Liver (tissue), 9 donors: Measurements from ENCODE around the gene SESN3. TPM values are rescaled to one million over a fixed set of nuclear protein-coding genes. Genes with fewer than 3 reads are reported as not detected.
"Not testable (repeated sequence)": the region's sequence is repeated elsewhere in the genome, so short reads cannot be mapped to it uniquely, and the experiment has no call there.

Experiments used
- DNase-seq: peaks from one replicate; pipeline ENCODE4 v3.0.0-alpha.2; 2017; ENCODE audit warnings: low spot score
- H3K27ac ChIP-seq, 2 donors: one replicate each; pipeline ENCODE4 v1.7.0; 2013; ENCODE audit warnings: inconsistent platforms in 2 of 2, low read length in 2 of 2, control low read depth in 1 of 2, low read depth in 1 of 2, mild to moderate bottlenecking in 1 of 2
- H3K27me3 ChIP-seq, 4 donors: one replicate each; pipeline versions ENCODE4 v1.6.1 to v1.7.0; 2013; ENCODE audit warnings: low read length in 3 of 4, inconsistent platforms in 1 of 4, mild to moderate bottlenecking in 1 of 4, moderate library complexity in 1 of 4; ENCODE audit not compliant: control insufficient read depth in 4 of 4, insufficient read depth in 4 of 4
- H3K36me3 ChIP-seq, 4 donors: one replicate each; pipeline versions ENCODE4 v1.6.1 to v1.7.0; 2013; ENCODE audit warnings: low read length in 3 of 4, mild to moderate bottlenecking in 3 of 4, low read depth in 1 of 4, moderate library complexity in 1 of 4; ENCODE audit not compliant: control insufficient read depth in 4 of 4, insufficient read depth in 3 of 4
- H3K4me1 ChIP-seq, 4 donors: one replicate each; pipeline versions ENCODE4 v1.6.1 to v1.7.0; 2013; ENCODE audit warnings: low read length in 3 of 4, mild to moderate bottlenecking in 3 of 4, moderate library complexity in 1 of 4; ENCODE audit not compliant: control insufficient read depth in 4 of 4, insufficient read depth in 4 of 4
- H3K4me3 ChIP-seq, 3 donors: one replicate each; pipeline versions ENCODE4 v1.6.1 to v1.7.0; 2013; ENCODE audit warnings: low read length in 3 of 3, control low read depth in 1 of 3, low read depth in 1 of 3, mild to moderate bottlenecking in 1 of 3
- H3K9ac ChIP-seq, 2 donors: one replicate each; pipeline ENCODE4 v1.7.0; 2013; ENCODE audit warnings: low read length in 2 of 2, mild to moderate bottlenecking in 2 of 2, moderate library complexity in 2 of 2, control low read depth in 1 of 2, low read depth in 1 of 2
- H3K9me3 ChIP-seq, 4 donors: one replicate each; pipeline versions ENCODE4 v1.6.1 to v1.7.0; 2013; ENCODE audit warnings: low read length in 3 of 4; ENCODE audit not compliant: control insufficient read depth in 4 of 4
- ATF3 ChIP-seq: IDR thresholded peaks from 2 replicates; pipeline ENCODE4 v1.6.1; 2016; ENCODE audit warnings: antibody characterized with exemption
- CTCF ChIP-seq: fragments of 150-350 bp; IDR thresholded peaks from 2 replicates; pipeline ENCODE4 v1.5.1; 2017; ENCODE audit warnings: improper control_type of control experiment, low read depth, low read length; ENCODE audit not compliant: missing input control
- EGR1 ChIP-seq, 2 donors: IDR thresholded peaks; 2 replicates each; pipeline ENCODE4 v1.6.1; 2016 to 2018; ENCODE audit warnings: antibody characterized with exemption in 2 of 2, low read depth in 2 of 2
- FOXA1 ChIP-seq: IDR thresholded peaks from 2 replicates; pipeline ENCODE4 v1.6.1; 2016; ENCODE audit warnings: antibody characterized with exemption
- FOXA2 ChIP-seq: IDR thresholded peaks from 2 replicates; pipeline ENCODE4 v1.6.1; 2016; ENCODE audit warnings: antibody characterized with exemption
- GABPA ChIP-seq, 2 donors: IDR thresholded peaks in 1 of 2; conservative IDR thresholded peaks in 1 of 2; 2 replicates each; pipeline ENCODE4 v1.6.1; 2016; ENCODE audit warnings: antibody characterized with exemption in 2 of 2, mild to moderate bottlenecking in 1 of 2, moderate library complexity in 1 of 2
- HNF4A ChIP-seq, 2 donors: conservative IDR thresholded peaks; 2 replicates each; pipeline ENCODE4 v1.6.1; 2016; ENCODE audit warnings: antibody characterized with exemption in 2 of 2, mild to moderate bottlenecking in 2 of 2
- HNF4G ChIP-seq: IDR thresholded peaks from 2 replicates; pipeline ENCODE4 v1.6.1; 2016; ENCODE audit warnings: antibody characterized with exemption
- JUND ChIP-seq, 2 donors: IDR thresholded peaks; 2 replicates each; pipeline ENCODE4 v1.6.1; 2016; ENCODE audit warnings: antibody characterized with exemption in 2 of 2
- NR2F2 ChIP-seq: IDR thresholded peaks from 2 replicates; pipeline ENCODE4 v1.6.1; 2016; ENCODE audit warnings: antibody characterized with exemption
- RAD21 ChIP-seq, 2 donors: IDR thresholded peaks; 2 replicates each; pipeline ENCODE4 v1.6.1; 2016; ENCODE audit warnings: antibody characterized with exemption in 2 of 2, mild to moderate bottlenecking in 2 of 2
- REST ChIP-seq: IDR thresholded peaks from 2 replicates; pipeline ENCODE4 v1.6.1; 2016; ENCODE audit warnings: antibody characterized with exemption, mild to moderate bottlenecking
- RXRA ChIP-seq, 2 donors: IDR thresholded peaks; 2 replicates each; pipeline ENCODE4 v1.6.1; 2017 to 2018; ENCODE audit warnings: antibody characterized with exemption in 2 of 2, mild to moderate bottlenecking in 1 of 2
- SP1 ChIP-seq: IDR thresholded peaks from 2 replicates; pipeline ENCODE4 v1.6.1; 2018; ENCODE audit warnings: antibody characterized with exemption, mild to moderate bottlenecking
- TAF1 ChIP-seq: conservative IDR thresholded peaks from 2 replicates; pipeline ENCODE4 v1.6.1; 2016; ENCODE audit warnings: antibody characterized with exemption, mild to moderate bottlenecking
- YY1 ChIP-seq: IDR thresholded peaks from 2 replicates; pipeline ENCODE4 v1.6.1; 2016; ENCODE audit warnings: antibody characterized with exemption, mild to moderate bottlenecking
- WGBS: extraction: QIAGEN DNeasy Blood & Tissue Kit; methylation state at CpG from one replicate; pipeline ENCODE4 v1.1.7; 2013; 5-methylcytosine and 5-hydroxymethylcytosine counted together
- polyA plus RNA-seq, 2 donors: library from polyadenylated mRNA; stranded (reverse) in 1 of 2; unstranded in 1 of 2; fragments of 200-250 nt in 1 of 2; fragments of >200 nt in 1 of 2; fragmentation: Nextera tagmentation in 1 of 2; extraction: Ambion mirVana in 1 of 2; gene quantifications; one replicate each; pipeline versions ENCODE4 v1.2.1 to v1.2.3, GENCODE V29; 2013 to 2015
- total RNA-seq, 2 donors: library from RNA; depleted of rRNA; stranded (reverse); fragments of >200 nt; gene quantifications; one replicate each; pipeline ENCODE4 v1.2.3, GENCODE V29; 2014
- TF ChIP-seq, protein P1 (sequence below): IDR thresholded peaks from 2 replicates; pipeline ENCODE4 v1.6.1; 2016; ENCODE audit warnings: antibody characterized with exemption
- TF ChIP-seq, protein P2 (sequence below): IDR thresholded peaks from 2 replicates; pipeline ENCODE4 v1.6.1; 2016; ENCODE audit warnings: antibody characterized with exemption
- donor health status: healthy.
- donor health status: healthy.
- donor health status: healthy.
- donor health status: healthy.
- donor health status: healthy.

The SESN3 gene
- total and polyA plus RNA-seq, 4 donors: 0.85 to 46.6 (median 2.6) TPM

GRCh38 chr11:95276139-95276538 is 45.1 kb upstream of the SESN3 start:
- no peak overlapping the region for H3K27ac ChIP-seq
- H3K4me3 ChIP-seq: no peak overlapping the region
- TF ChIP-seq NR2F2 (no peak), RXRA (IDR thresholded peaks at IDR 0.05) (no peak), FOXA1 (no peak), SP1 (no peak), HNF4A (conservative IDR thresholded peaks at IDR 0.05) (no peak), YY1 (no peak), JUND (IDR thresholded peaks at IDR 0.05) (no peak)
- WGBS: 90% methylated on average over 4 of the region's 4 CpGs
- DNase-seq: no peak
- H3K9ac ChIP-seq: no peak overlapping the region
- H3K27me3 ChIP-seq: no peaks in the 10 kb centered on the region
- H3K36me3 ChIP-seq: no peaks in the 10 kb centered on the region
- no peaks in the 10 kb centered on the region for H3K4me1 ChIP-seq
- H3K9me3 ChIP-seq: no peaks in the 10 kb centered on the region

GRCh38 chr11:95273618-95274017 is 42.6 kb upstream of the SESN3 start:
- not testable (repeated sequence) for H3K9ac ChIP-seq, H3K4me3 ChIP-seq, H3K36me3 ChIP-seq, H3K4me1 ChIP-seq, H3K27me3 ChIP-seq, H3K9me3 ChIP-seq, H3K27ac ChIP-seq, DNase-seq
- 89% methylated on average over 5 of the region's 5 CpGs for WGBS

DNA sequence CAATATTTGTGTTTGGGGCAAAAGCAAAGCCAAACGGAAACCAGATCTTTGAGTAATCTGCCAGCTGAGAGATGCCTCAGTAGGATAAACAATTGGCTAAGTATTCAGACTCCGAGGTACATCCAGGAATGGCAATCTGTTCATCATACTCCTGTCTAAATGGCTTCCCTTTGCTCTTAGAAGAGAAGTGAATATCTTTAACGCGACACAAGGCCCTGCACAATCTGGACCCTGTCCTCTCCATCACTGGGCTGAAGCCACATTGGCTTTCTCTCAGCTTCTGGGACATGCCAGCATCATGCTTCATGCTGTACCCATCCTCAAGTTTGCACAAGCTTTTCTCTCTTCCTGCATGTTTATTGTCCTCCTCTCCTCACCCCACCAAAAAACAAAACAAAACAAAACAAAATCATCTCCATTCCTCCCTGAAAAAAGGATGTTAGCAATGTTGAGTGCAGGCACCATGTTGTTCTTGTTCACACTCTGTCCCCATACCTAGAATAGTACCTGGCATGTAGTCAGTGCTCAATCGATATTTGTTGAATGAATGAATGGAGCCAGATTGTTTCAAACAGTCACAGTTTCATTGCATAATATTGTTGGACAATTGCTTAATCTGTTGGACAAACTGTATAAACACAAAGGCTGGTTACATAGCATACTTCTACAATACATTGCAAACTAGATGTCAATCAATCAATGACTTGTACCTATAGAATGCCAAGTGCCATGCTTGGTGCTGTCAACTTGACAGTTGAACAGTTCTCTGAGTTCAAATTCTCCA is 38.2 kb upstream of the SESN3 start:
- Histone ChIP-seq H3K27me3 (no peaks in the 10 kb centered on the region), H3K9ac (no peak overlapping the region), H3K9me3 (no peaks in the 10 kb centered on the region), H3K27ac (no peak overlapping the region), H3K4me1 (peaks cover 0 to 13% (median 8%) of the 10 kb centered on the region in 4 donors), H3K4me3 (no peak overlapping the region), H3K36me3 (no peaks in the 10 kb centered on the region)
- WGBS: 74% methylated on average over 5 of the region's 5 CpGs
- TF ChIP-seq ATF3 (peak; percentile 52), SP1 (no peak), FOXA1 (no peak), TAF1 (no peak), YY1 (peak; percentile 93), HNF4G (peak; percentile 25), RAD21 (IDR thresholded peaks at IDR 0.05) (peak; percentile 54 to 56), FOXA2 (peak; percentile 73), JUND (IDR thresholded peaks at IDR 0.05) (peak in 1 of 2 donors; percentile 66), RXRA (IDR thresholded peaks at IDR 0.05) (peak; percentile 32 to 71), HNF4A (conservative IDR thresholded peaks at IDR 0.05) (peak; percentile 62 to 75), GABPA (IDR thresholded peaks at IDR 0.05 in 1 of 2, conservative IDR thresholded peaks at IDR 0.05 in 1 of 2) (no peak), REST (no peak), CTCF (no peak), NR2F2 (no peak), EGR1 (IDR thresholded peaks at IDR 0.05; ENCODE audit: low read depth in 2 of 2) (peak in 1 of 2 donors; percentile 34)
- TF ChIP-seq, protein P1, sequence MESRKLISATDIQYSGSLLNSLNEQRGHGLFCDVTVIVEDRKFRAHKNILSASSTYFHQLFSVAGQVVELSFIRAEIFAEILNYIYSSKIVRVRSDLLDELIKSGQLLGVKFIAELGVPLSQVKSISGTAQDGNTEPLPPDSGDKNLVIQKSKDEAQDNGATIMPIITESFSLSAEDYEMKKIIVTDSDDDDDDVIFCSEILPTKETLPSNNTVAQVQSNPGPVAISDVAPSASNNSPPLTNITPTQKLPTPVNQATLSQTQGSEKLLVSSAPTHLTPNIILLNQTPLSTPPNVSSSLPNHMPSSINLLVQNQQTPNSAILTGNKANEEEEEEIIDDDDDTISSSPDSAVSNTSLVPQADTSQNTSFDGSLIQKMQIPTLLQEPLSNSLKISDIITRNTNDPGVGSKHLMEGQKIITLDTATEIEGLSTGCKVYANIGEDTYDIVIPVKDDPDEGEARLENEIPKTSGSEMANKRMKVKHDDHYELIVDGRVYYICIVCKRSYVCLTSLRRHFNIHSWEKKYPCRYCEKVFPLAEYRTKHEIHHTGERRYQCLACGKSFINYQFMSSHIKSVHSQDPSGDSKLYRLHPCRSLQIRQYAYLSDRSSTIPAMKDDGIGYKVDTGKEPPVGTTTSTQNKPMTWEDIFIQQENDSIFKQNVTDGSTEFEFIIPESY: peak; percentile 75
- TF ChIP-seq, protein P2, sequence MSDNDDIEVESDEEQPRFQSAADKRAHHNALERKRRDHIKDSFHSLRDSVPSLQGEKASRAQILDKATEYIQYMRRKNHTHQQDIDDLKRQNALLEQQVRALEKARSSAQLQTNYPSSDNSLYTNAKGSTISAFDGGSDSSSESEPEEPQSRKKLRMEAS: peak; percentile 55
- DNase-seq: no peak
